ENCODE measurements around the gene TENM4. TPM values are rescaled to one million over a fixed set of nuclear protein-coding genes. Genes with fewer than 3 reads are reported as not detected.

Gene TENM4
- polyA plus RNA-seq, 3 donors, result 0.31 to 1.7 TPM; not detected in 1

DNA sequence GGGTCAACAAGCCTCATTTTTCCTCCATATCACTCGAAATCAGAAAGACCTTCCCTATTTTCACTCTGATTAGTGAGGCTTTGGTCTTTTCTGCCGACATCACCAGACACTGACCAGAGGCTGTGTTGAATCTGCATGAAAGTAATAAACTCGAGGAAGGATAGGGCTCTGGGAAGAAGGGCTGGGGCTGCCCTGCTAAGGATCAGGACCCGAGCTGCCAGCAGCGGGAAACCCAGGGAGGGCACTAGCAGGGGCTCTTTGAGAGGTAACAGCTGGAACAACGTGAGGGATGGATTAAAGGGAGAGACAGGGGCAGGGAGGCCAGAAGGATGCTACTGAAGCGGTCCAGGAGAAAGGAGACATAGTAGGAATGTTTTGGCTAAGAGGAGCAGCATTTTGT, 488.7 kb downstream of the TENM4 start:
- H3K27ac Mint-ChIP-seq, result no peak overlapping the region

DNA sequence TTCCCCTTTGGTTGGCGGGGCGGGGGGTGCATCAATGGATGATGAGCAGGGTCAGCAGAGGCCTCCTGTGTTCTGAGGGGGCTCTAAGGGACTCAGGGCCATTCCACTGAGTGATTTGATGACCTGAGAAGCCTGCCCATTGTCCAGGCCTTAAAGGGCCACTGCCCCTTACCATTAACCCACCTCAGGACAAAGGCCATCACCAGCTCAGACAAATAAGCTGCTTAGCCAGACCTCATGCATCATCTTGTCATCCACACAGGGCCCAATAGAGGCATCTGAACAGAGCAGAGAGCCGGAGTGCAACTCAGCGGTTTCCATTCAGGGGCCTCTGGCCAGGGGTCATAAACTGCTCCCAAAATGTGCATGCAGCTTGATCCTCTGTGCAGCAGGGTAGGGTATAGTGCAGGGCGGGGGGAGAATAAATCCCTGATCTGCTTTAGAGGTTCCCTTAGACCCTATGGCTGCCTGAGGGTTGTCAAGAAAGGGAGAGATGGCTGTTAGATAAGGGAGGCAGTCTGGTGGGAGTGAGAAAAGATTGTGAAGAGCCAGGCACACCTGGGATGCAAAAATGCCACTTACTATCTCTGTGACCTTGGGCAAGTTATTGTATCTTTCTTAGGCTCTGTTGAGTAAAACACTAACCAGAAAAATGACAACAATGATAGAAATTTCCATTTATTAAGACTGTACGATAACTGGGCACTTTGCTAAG, 490.7 kb downstream of the TENM4 start:
- H3K27me3 Mint-ChIP-seq (ENCODE audit: low read depth in 3 of 3), result peaks cover 25 to 46% (median 46%) of the 10 kb centered on the region in 3 donors
- H3K9ac ChIP-seq (ENCODE audit: insufficient read depth, low read length, poor library complexity, severe bottlenecking), result no peak overlapping the region
- peaks cover 0 to 5% (median 0%) of the 10 kb centered on the region in 7 donors for H3K9me3 Mint-ChIP-seq
- no peak for DNase-seq
- no peak overlapping the region for H3K27ac ChIP-seq (ENCODE audit: low read depth in 1 of 2, low read length in 2 of 2)
- no peaks in the 10 kb centered on the region for H3K36me3 Mint-ChIP-seq
- H3K27me3 ChIP-seq (ENCODE audit: control insufficient read depth in 2 of 2, insufficient read depth in 2 of 2, low read length in 2 of 2), result peaks cover 4 to 14% of the 10 kb centered on the region in 2 donors
- no peak overlapping the region for H3K4me2 ChIP-seq (replicated peaks; ENCODE audit: extremely low read depth, low read length, poor library complexity, severe bottlenecking)
- H4K20me1 ChIP-seq (ENCODE audit: insufficient read depth, low read length), result no peaks in the 10 kb centered on the region
- no peaks in the 10 kb centered on the region for H3K79me2 ChIP-seq (ENCODE audit: insufficient read depth, low read length)
- no peak overlapping the region for H3K4me3 Mint-ChIP-seq
- intact Hi-C loops (cut with micrococcal nuclease), result no loop called here
- no peak overlapping the region for H3K4me3 ChIP-seq (replicated peaks in 1 of 3; ENCODE audit: low read depth in 2 of 3, low read length in 3 of 3)
- H2AFZ ChIP-seq (ENCODE audit: insufficient read depth, low read depth, low read length, poor library complexity, severe bottlenecking), result no peak overlapping the region
- no peaks in the 10 kb centered on the region for H3K9me3 ChIP-seq (replicated peaks in 1 of 2; ENCODE audit: control insufficient read depth in 1 of 2, insufficient read depth in 1 of 2, low read length in 2 of 2)
- TF ChIP-seq CTCF (IDR thresholded peaks at IDR 0.05), result no peak
- peak overlapping the region in 1 of 7 donors; percentile 10 for H3K27ac Mint-ChIP-seq
- H3K4me1 Mint-ChIP-seq, result no peaks in the 10 kb centered on the region
- H3K4me1 ChIP-seq (ENCODE audit: control insufficient read depth in 1 of 2, insufficient read depth in 2 of 2, low read length in 2 of 2), result no peaks in the 10 kb centered on the region
- H3K36me3 ChIP-seq (replicated peaks in 1 of 2; ENCODE audit: control insufficient read depth in 1 of 2, insufficient read depth in 2 of 2, low read length in 2 of 2), result no peaks in the 10 kb centered on the region
- WGBS (ENCODE audit: insufficient coverage), result 36% methylated on average over 2 of the region's 6 CpGs

More for the DNA sequence above, 488.7 kb downstream of the TENM4 start:
- peaks cover 18 to 45% (median 34%) of the 10 kb centered on the region in 3 donors for H3K27me3 Mint-ChIP-seq (ENCODE audit: low read depth in 3 of 3)
- 51% methylated on average over 4 of the region's 7 CpGs for WGBS (ENCODE audit: insufficient coverage)
- no peak for TF ChIP-seq CTCF (IDR thresholded peaks at IDR 0.05)
- Histone ChIP-seq H3K4me1 (ENCODE audit: control insufficient read depth in 1 of 2, insufficient read depth in 2 of 2, low read length in 2 of 2) (no peaks in the 10 kb centered on the region), H4K20me1 (ENCODE audit: insufficient read depth, low read length) (no peaks in the 10 kb centered on the region), H3K4me2 (replicated peaks; ENCODE audit: extremely low read depth, low read length, poor library complexity, severe bottlenecking) (no peak overlapping the region), H3K27me3 (ENCODE audit: control insufficient read depth in 2 of 2, insufficient read depth in 2 of 2, low read length in 2 of 2) (peaks cover 4 to 23% of the 10 kb centered on the region in 2 donors), H3K36me3 (replicated peaks in 1 of 2; ENCODE audit: control insufficient read depth in 1 of 2, insufficient read depth in 2 of 2, low read length in 2 of 2) (no peaks in the 10 kb centered on the region), H3K27ac (ENCODE audit: low read depth in 1 of 2, low read length in 2 of 2) (no peak overlapping the region), H3K9ac (ENCODE audit: insufficient read depth, low read length, poor library complexity, severe bottlenecking) (no peak overlapping the region), H3K79me2 (ENCODE audit: insufficient read depth, low read length) (no peaks in the 10 kb centered on the region), H3K9me3 (replicated peaks in 1 of 2; ENCODE audit: control insufficient read depth in 1 of 2, insufficient read depth in 1 of 2, low read length in 2 of 2) (no peaks in the 10 kb centered on the region), H3K4me3 (replicated peaks in 1 of 3; ENCODE audit: low read depth in 2 of 3, low read length in 3 of 3) (no peak overlapping the region), H2AFZ (ENCODE audit: insufficient read depth, low read depth, low read length, poor library complexity, severe bottlenecking) (no peak overlapping the region)
- no peaks in the 10 kb centered on the region for H3K4me1 Mint-ChIP-seq
- peaks cover 0 to 5% (median 0%) of the 10 kb centered on the region in 7 donors for H3K9me3 Mint-ChIP-seq
- DNase-seq, result no peak
- no peaks in the 10 kb centered on the region for H3K36me3 Mint-ChIP-seq
- intact Hi-C loops (cut with micrococcal nuclease), result no loop called here
- H3K4me3 Mint-ChIP-seq, result peak overlapping the region in 1 of 2 donors; percentile 17

All from CD14-positive monocyte (primary cell).